ENCODE data around the gene RNF121. TPM values are rescaled to one million over a fixed set of nuclear protein-coding genes. Genes with fewer than 3 reads are reported as not detected.

Gene RNF121
- total and polyA plus RNA-seq, 5 donors from 2014 or later, result 8.8 to 23.6 (median 10.6) TPM

- peak; percentile 17 to 70 (median 57) for DNase-seq
- H3K4me1 Mint-ChIP-seq, result peaks cover 21 to 47% (median 35%) of the 10 kb centered on the region in 4 donors
- Histone ChIP-seq H3K27me3 (ENCODE audit: control insufficient read depth, insufficient read depth, low read length) (no peaks in the 10 kb centered on the region), H3K4me3 (ENCODE audit: low read depth, low read length) (peak overlapping the region; percentile 90), H3K36me3 (ENCODE audit: control insufficient read depth, insufficient read depth, low read length) (no peaks in the 10 kb centered on the region), H3K9me3 (ENCODE audit: control insufficient read depth in 2 of 2, low read length in 2 of 2) (no peaks in the 10 kb centered on the region), H3K4me1 (ENCODE audit: control insufficient read depth, insufficient read depth, low read length, poor library complexity, severe bottlenecking) (peaks cover 64% of the 10 kb centered on the region), H3K27ac (ENCODE audit: insufficient read depth, low read length, poor library complexity, severe bottlenecking) (peak overlapping the region; percentile 94)
- no peaks in the 10 kb centered on the region for H3K9me3 Mint-ChIP-seq
- H3K27ac Mint-ChIP-seq, result no peak overlapping the region
- peak; percentile 31 to 41 for ATAC-seq (ENCODE audit: low read depth in 2 of 2)
- H3K4me3 Mint-ChIP-seq, result no peak overlapping the region
- H3K27me3 Mint-ChIP-seq, result no peaks in the 10 kb centered on the region
- H3K36me3 Mint-ChIP-seq, result no peaks in the 10 kb centered on the region
Observed at GRCh38 chr11:72041364-72042063, 112.7 kb downstream of the RNF121 start.

DNA sequence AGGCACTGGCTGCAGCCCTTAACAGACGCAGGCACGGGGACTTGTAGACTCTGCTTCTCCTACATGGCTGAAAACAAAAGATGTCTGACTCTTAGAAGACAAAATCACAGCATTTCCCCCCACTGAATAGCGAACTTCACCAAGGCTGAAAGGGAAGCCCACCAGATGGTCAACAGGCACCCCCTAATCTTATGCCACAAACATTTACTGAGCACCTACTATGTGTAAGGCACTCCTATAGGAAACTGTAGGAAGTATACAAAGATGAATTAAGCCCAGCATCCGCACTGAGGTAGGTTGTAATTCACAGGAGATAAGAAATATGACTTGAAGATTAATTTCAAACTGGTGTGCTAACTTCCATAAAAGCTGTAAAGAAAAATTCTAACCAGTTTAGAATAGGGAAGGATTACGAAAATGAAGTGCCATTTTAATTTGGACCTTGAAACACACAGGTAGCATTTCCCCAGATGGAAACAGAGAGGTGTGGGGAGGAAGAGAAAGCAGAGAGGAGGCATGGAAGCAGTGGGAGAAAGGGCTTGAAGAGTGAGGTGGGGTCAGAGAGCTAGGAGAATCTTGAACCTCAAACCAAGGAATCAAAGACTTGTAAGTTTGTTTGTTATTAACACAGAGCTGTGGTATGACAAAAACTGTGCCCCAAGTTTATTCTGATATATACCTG is 113.4 kb downstream of the RNF121 start:
- DNase-seq (peak in 1 of 3 donors; percentile 20), ATAC-seq (ENCODE audit: low read depth in 2 of 2) (peak in 1 of 2 donors; percentile 5)
- H3K27me3 ChIP-seq (ENCODE audit: control insufficient read depth, insufficient read depth, low read length), result no peaks in the 10 kb centered on the region
- Mint-ChIP-seq H3K27me3 (no peaks in the 10 kb centered on the region), H3K4me1 (peaks cover 21 to 40% (median 28%) of the 10 kb centered on the region in 4 donors), H3K27ac (no peak overlapping the region), H3K4me3 (no peak overlapping the region), H3K36me3 (no peaks in the 10 kb centered on the region), H3K9me3 (no peaks in the 10 kb centered on the region)
- H3K9me3 ChIP-seq (ENCODE audit: control insufficient read depth in 2 of 2, low read length in 2 of 2), result no peaks in the 10 kb centered on the region
- H3K4me1 ChIP-seq (ENCODE audit: control insufficient read depth, insufficient read depth, low read length, poor library complexity, severe bottlenecking), result peaks cover 57% of the 10 kb centered on the region
- H3K36me3 ChIP-seq (ENCODE audit: control insufficient read depth, insufficient read depth, low read length), result no peaks in the 10 kb centered on the region
- H3K4me3 ChIP-seq (ENCODE audit: low read depth, low read length), result peak overlapping the region; percentile 90
- H3K27ac ChIP-seq (ENCODE audit: insufficient read depth, low read length, poor library complexity, severe bottlenecking), result peak overlapping the region; percentile 94

DNA sequence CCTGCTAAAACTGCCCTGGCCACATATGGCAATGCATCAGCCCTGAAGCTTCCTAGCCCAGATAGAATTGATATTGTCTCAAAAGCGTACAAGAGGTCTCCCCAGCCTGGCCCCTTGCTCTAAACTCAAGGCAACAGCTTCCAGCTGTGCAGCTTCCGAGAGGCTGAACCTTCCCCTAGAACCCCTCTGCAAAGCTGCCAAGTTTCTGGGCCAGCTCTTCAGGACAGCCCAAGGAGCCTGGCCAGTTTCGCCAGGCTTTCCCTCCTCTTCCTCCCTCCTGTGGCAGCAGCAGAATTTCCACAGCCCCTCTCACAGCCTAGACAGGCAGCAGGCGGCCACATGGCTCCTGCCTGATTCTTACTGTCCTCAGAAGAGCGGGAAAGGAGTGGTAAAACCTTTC is 117.0 kb downstream of the RNF121 start:
- no peaks in the 10 kb centered on the region for H3K27me3 Mint-ChIP-seq
- Histone ChIP-seq H3K9me3 (ENCODE audit: control insufficient read depth in 2 of 2, low read length in 2 of 2) (no peaks in the 10 kb centered on the region), H3K27ac (ENCODE audit: insufficient read depth, low read length, poor library complexity, severe bottlenecking) (no peak overlapping the region), H3K36me3 (ENCODE audit: control insufficient read depth, insufficient read depth, low read length) (no peaks in the 10 kb centered on the region), H3K27me3 (ENCODE audit: control insufficient read depth, insufficient read depth, low read length) (no peaks in the 10 kb centered on the region), H3K4me1 (ENCODE audit: control insufficient read depth, insufficient read depth, low read length, poor library complexity, severe bottlenecking) (peaks cover 24% of the 10 kb centered on the region), H3K4me3 (ENCODE audit: low read depth, low read length) (no peak overlapping the region)
- H3K9me3 Mint-ChIP-seq, result no peaks in the 10 kb centered on the region
- DNase-seq (no peak), ATAC-seq (ENCODE audit: low read depth in 2 of 2) (no peak)
- H3K4me1 Mint-ChIP-seq, result peaks cover 16 to 38% (median 25%) of the 10 kb centered on the region in 4 donors
- H3K27ac Mint-ChIP-seq, result peak overlapping the region in 1 of 3 donors; percentile 59
- no peak overlapping the region for H3K4me3 Mint-ChIP-seq
- peaks cover 3% of the 10 kb centered on the region for H3K36me3 Mint-ChIP-seq

Other genes with a start within 250 kb of the RNF121 start
- not detected for gene DEFB108B, start 95.8 kb upstream of the RNF121 start, total RNA-seq
- not detected for gene DEFB108B, start 95.8 kb upstream of the RNF121 start, polyA plus RNA-seq
- not detected for gene DEFB131B, start 50.6 kb upstream of the RNF121 start, total RNA-seq
- not detected for gene DEFB131B, start 50.6 kb upstream of the RNF121 start, polyA plus RNA-seq
- 21.7 TPM for gene XNDC1N, start 452 bp upstream of the RNF121 start, total RNA-seq
- gene XNDC1N, start 452 bp upstream of the RNF121 start, polyA plus RNA-seq, result 1 to 10 TPM; 4.7 to 9.6 (median 6.3) TPM
- 22.8 TPM for gene IL18BP, start 69.9 kb downstream of the RNF121 start, total RNA-seq
- gene IL18BP, start 69.9 kb downstream of the RNF121 start, polyA plus RNA-seq, result 10 to 100 TPM; 10.4 to 19.1 (median 12.5) TPM
- gene NUMA1, start 151.5 kb downstream of the RNF121 start, total RNA-seq, result 272 TPM
- 10 to 100 TPM; 14.0 to 27.2 (median 20.5) TPM for gene NUMA1, start 151.5 kb downstream of the RNF121 start, polyA plus RNA-seq
- 1.5 TPM for gene LRRC51, start 151.8 kb downstream of the RNF121 start, total RNA-seq
- gene LRRC51, start 151.8 kb downstream of the RNF121 start, polyA plus RNA-seq, result 1 to 10 TPM; 2.8 to 9.4 (median 6.3) TPM
- 48.5 TPM for gene LAMTOR1, start 174.3 kb downstream of the RNF121 start, total RNA-seq
- gene LAMTOR1, start 174.3 kb downstream of the RNF121 start, polyA plus RNA-seq, result 100 to 1,000 TPM in 3 of 4 donors, 10 to 100 TPM in 1; 69.2 to 116 (median 102) TPM
- not detected for gene TOMT, start 176.9 kb downstream of the RNF121 start, total RNA-seq
- not detected for gene TOMT, start 176.9 kb downstream of the RNF121 start, polyA plus RNA-seq
- gene ANAPC15, start 183.6 kb downstream of the RNF121 start, total RNA-seq, result 46.3 TPM
- 100 to 1,000 TPM in 2 of 4 donors, 10 to 100 TPM in 2; 86.1 to 103 (median 98.4) TPM for gene ANAPC15, start 183.6 kb downstream of the RNF121 start, polyA plus RNA-seq
- gene FOLR3, start 206.7 kb downstream of the RNF121 start, total RNA-seq, result not detected
- gene FOLR3, start 206.7 kb downstream of the RNF121 start, polyA plus RNA-seq, result under 1 TPM in 1 of 4 donors, not detected in 3; 0.32 TPM

Data from CD4-positive, CD25-positive, alpha-beta regulatory T cell (primary cell).